OCI-LY3 (cell line): ENCODE results near the gene NHEJ1.

Experiments
- H2AFZ ChIP-seq: fragments of 200-600, 300-600 bp; shearing (Covaris generic); 2 replicates; pipeline ENCODE4 v1.6.0; 2014; ENCODE audit warnings: antibody characterized with exemption, low read depth, low read length
- H3K27ac ChIP-seq: fragments of 200-600, 300-600 bp; sonication (generic); 2 replicates; pipeline ENCODE4 v1.5.1; 2014; ENCODE audit warnings: mild to moderate bottlenecking, low read length, moderate library complexity, mixed read lengths
- H3K27me3 ChIP-seq: fragments of 200-600, 300-600 bp; sonication (generic); 2 replicates; pipeline ENCODE4 v1.6.1; 2014; ENCODE audit warnings: low read depth, low read length, mixed read lengths
- H3K36me3 ChIP-seq: fragments of 200-600, 300-600 bp; sonication (generic); replicated peaks from 2 replicates; pipeline ENCODE3; 2014; ENCODE audit warnings: low read depth, low read length, mixed read lengths
- H3K4me1 ChIP-seq: fragments of 300-600, 200-600 bp; sonication (generic); 2 replicates; pipeline ENCODE4 v1.6.1; 2014; ENCODE audit warnings: low read length, mixed read lengths
- H3K4me2 ChIP-seq: fragments of 200-600, 300-600 bp; sonication (generic); 2 replicates; pipeline ENCODE4 v1.6.1; 2014; ENCODE audit warnings: low read length, mixed read lengths
- H3K4me3 ChIP-seq: fragments of 300-600, 200-600 bp; sonication (generic); 2 replicates; pipeline ENCODE4 v1.5.1; 2014; ENCODE audit warnings: antibody characterized with exemption, mild to moderate bottlenecking, low read length, moderate library complexity
- H3K79me2 ChIP-seq: fragments of 300-600, 200-600 bp; shearing (Covaris generic); 2 replicates; pipeline ENCODE4 v1.6.1; 2014; ENCODE audit warnings: mild to moderate bottlenecking, low read length, mixed read lengths
- H3K9ac ChIP-seq: fragments of 300-600, 200-600 bp; shearing (Covaris generic); 2 replicates; pipeline ENCODE4 v1.6.0; 2014; ENCODE audit warnings: mild to moderate bottlenecking, low read length, moderate library complexity
- H3K9me3 ChIP-seq: fragments of 200-600, 300-600 bp; shearing (Covaris generic); 2 replicates; pipeline ENCODE4 v1.6.1; 2014; ENCODE audit warnings: low read length, mixed read lengths; ENCODE audit not compliant: insufficient read depth
- H4K20me1 ChIP-seq: fragments of 200-600, 300-600 bp; sonication (generic); 2 replicates; pipeline ENCODE4 v1.6.1; 2016; ENCODE audit warnings: low read length, mixed read lengths; ENCODE audit not compliant: insufficient read depth
- EZH2phosphoT487 ChIP-seq: fragments of 200-600 bp; shearing (Covaris generic); IDR thresholded peaks from 2 replicates; pipeline ENCODE4 v1.6.1; 2018; ENCODE audit warnings: antibody characterized with exemption, mixed run types, low read depth
- TF ChIP-seq, protein P1 (sequence below): fragments of 200-600, 300-600 bp; sonication (generic); IDR thresholded peaks from 2 replicates; pipeline ENCODE4 v1.5.1; 2014; ENCODE audit warnings: antibody characterized with exemption, low read length, low read depth

Gene NHEJ1

DNA sequence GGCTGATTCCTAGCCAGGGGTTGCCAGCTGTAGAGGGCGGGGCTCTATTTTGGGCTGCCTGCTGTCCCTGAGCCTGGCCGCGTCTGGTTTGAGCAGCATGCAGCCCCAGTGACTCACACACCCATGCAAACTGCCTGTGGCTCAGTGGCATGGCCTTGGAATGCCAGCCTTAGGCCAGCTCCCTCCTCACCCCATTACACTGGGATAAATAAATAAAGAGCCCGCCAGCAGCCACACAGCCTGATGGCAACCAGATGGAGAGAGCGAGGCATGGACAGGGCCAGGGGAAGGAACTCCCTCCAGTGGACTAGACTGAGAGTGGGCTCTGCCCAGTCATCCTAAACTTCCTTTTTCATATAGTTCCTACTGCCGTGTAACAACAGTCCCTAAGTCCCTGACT is 18.3 kb downstream of the NHEJ1 start:
- no peaks in the 10 kb centered on the region for H3K36me3 ChIP-seq
- no peak overlapping the region for H3K9ac ChIP-seq
- no peaks in the 10 kb centered on the region for H3K9me3 ChIP-seq
- H3K4me2 ChIP-seq, result no peak overlapping the region
- no peaks in the 10 kb centered on the region for H3K79me2 ChIP-seq
- no peak overlapping the region for H3K27ac ChIP-seq
- no peak for TF ChIP-seq EZH2phosphoT487
- TF ChIP-seq, protein P1, sequence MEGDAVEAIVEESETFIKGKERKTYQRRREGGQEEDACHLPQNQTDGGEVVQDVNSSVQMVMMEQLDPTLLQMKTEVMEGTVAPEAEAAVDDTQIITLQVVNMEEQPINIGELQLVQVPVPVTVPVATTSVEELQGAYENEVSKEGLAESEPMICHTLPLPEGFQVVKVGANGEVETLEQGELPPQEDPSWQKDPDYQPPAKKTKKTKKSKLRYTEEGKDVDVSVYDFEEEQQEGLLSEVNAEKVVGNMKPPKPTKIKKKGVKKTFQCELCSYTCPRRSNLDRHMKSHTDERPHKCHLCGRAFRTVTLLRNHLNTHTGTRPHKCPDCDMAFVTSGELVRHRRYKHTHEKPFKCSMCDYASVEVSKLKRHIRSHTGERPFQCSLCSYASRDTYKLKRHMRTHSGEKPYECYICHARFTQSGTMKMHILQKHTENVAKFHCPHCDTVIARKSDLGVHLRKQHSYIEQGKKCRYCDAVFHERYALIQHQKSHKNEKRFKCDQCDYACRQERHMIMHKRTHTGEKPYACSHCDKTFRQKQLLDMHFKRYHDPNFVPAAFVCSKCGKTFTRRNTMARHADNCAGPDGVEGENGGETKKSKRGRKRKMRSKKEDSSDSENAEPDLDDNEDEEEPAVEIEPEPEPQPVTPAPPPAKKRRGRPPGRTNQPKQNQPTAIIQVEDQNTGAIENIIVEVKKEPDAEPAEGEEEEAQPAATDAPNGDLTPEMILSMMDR, result no peak
- H3K4me3 ChIP-seq, result no peak overlapping the region
- H3K27me3 ChIP-seq, result no peaks in the 10 kb centered on the region
- no peak overlapping the region for H2AFZ ChIP-seq
- H4K20me1 ChIP-seq, result no peaks in the 10 kb centered on the region
- no peaks in the 10 kb centered on the region for H3K4me1 ChIP-seq

DNA sequence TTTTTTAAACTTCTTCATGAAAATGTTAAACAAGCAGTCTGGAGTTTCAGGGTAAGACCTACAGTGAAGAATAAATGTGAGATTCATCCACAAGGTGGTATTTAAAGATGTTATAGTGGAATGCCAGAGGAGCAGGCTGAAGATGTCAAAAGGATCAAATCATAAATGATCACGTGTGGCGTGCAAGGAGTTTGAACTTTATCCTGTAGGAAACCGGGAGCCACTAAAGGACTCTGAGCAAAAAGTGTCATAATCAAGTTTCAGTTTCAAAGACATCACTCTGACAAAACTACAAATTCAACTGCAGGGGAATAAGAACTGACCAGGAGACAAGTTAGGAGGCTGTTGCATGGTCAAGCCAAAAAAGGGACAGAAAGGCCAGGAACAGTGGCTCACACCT is 19.9 kb downstream of the NHEJ1 start:
- H4K20me1 ChIP-seq, result no peaks in the 10 kb centered on the region
- no peaks in the 10 kb centered on the region for H3K27me3 ChIP-seq
- no peaks in the 10 kb centered on the region for H3K4me1 ChIP-seq
- no peak overlapping the region for H3K4me3 ChIP-seq
- no peaks in the 10 kb centered on the region for H3K9me3 ChIP-seq
- no peak for TF ChIP-seq EZH2phosphoT487
- TF ChIP-seq, protein P1, result no peak
- no peaks in the 10 kb centered on the region for H3K79me2 ChIP-seq
- no peak overlapping the region for H3K9ac ChIP-seq
- no peaks in the 10 kb centered on the region for H3K36me3 ChIP-seq
- H3K4me2 ChIP-seq, result no peak overlapping the region
- H3K27ac ChIP-seq, result no peak overlapping the region
- H2AFZ ChIP-seq, result no peak overlapping the region

DNA sequence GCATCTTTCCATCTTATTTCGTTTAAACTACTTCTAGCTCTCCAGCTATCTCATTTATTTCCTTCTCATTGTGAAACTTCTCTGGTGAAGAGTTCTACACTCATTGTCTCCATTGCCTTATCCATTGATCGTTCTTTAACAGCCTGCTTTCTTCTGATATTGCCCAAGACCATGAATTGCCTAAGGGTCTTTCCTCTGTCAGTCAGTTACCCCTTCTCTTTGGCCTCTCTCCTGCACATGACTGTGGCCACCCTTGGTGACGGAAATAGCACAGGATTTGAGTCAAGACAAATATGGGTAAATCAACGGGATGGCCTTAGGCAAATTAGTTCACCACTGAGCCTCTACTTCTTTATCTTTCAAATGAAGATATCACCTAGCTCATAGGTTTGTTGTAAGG is 26.6 kb downstream of the NHEJ1 start:
- no peak overlapping the region for H3K4me2 ChIP-seq
- no peak for TF ChIP-seq EZH2phosphoT487
- TF ChIP-seq, protein P1, result no peak
- no peaks in the 10 kb centered on the region for H3K9me3 ChIP-seq
- H3K9ac ChIP-seq, result no peak overlapping the region
- no peak overlapping the region for H3K27ac ChIP-seq
- H3K79me2 ChIP-seq, result no peaks in the 10 kb centered on the region
- no peak overlapping the region for H2AFZ ChIP-seq
- no peaks in the 10 kb centered on the region for H3K27me3 ChIP-seq
- H3K4me3 ChIP-seq, result no peak overlapping the region
- H4K20me1 ChIP-seq, result no peaks in the 10 kb centered on the region
- H3K36me3 ChIP-seq, result no peaks in the 10 kb centered on the region
- no peaks in the 10 kb centered on the region for H3K4me1 ChIP-seq

DNA sequence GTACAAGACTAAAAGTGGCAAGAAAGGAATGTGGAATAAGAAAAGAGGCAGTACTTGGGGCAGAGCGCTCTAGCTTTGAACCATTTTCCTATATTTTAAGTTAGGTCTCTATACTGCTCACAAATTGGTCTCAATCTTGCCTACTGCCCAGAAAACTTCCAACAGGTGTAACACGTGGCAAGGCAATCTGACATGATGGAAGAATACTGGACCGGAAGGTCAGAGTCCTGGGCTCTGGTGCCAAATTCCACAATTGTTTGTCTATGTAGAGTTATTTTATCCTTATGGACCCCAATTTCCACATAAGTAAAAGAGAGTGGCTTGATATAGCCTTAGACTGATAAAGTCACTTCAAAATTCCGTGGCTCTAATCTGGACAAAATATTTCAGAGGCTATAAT is 28.9 kb downstream of the NHEJ1 start:
- H3K9me3 ChIP-seq, result no peaks in the 10 kb centered on the region
- no peaks in the 10 kb centered on the region for H3K79me2 ChIP-seq
- TF ChIP-seq EZH2phosphoT487, result no peak
- TF ChIP-seq, protein P1, result no peak
- no peak overlapping the region for H3K9ac ChIP-seq
- H2AFZ ChIP-seq, result no peak overlapping the region
- H3K4me3 ChIP-seq, result no peak overlapping the region
- H3K27me3 ChIP-seq, result no peaks in the 10 kb centered on the region
- no peaks in the 10 kb centered on the region for H3K4me1 ChIP-seq
- no peak overlapping the region for H3K4me2 ChIP-seq
- no peaks in the 10 kb centered on the region for H3K36me3 ChIP-seq
- H4K20me1 ChIP-seq, result no peaks in the 10 kb centered on the region
- no peak overlapping the region for H3K27ac ChIP-seq
